K562 (cell line): ENCODE measurements around the gene TELO2. TPM values are rescaled to one million over a fixed set of nuclear protein-coding genes. Genes with fewer than 3 reads are reported as not detected.
A peak's percentile ranks its signal among the peaks of the same experiment; 100 is the strongest.

Experiments
- BHLHE40 ChIP-seq: IDR thresholded peaks from 2 replicates; pipeline ENCODE4 v1.6.1; 2011; ENCODE audit warnings: low read length, improper control_type of control experiment
- BRD9 ChIP-seq: fragments of 450-650 bp; IDR thresholded peaks from 2 replicates; pipeline ENCODE4 v1.6.1; 2018; ENCODE audit warnings: low read depth; ENCODE audit not compliant: partially characterized antibody
- KAT8 ChIP-seq: fragments of 450-650 bp; IDR thresholded peaks from 2 replicates; pipeline ENCODE4 v1.6.1; 2016; ENCODE audit warnings: low read depth, mild to moderate bottlenecking
- NR2C2 ChIP-seq, 2 experiments: fragments of 200-800 bp in 1 of 2; sonication (Bioruptor generic) in 1 of 2; sonication (generic) in 1 of 2; formaldehyde crosslinking in 1 of 2; IDR thresholded peaks; 2 replicates each; pipeline versions ENCODE4 v1.6.1 to v1.8.0; 2016 to 2022; ENCODE audit warnings: mild to moderate bottlenecking in 1 of 2, missing compliant biosample characterization in 1 of 2, missing genetic modification characterization in 1 of 2, missing genetic modification reagents in 1 of 2
- POLR2A ChIP-seq: fragments of 450-650 bp; conservative IDR thresholded peaks from 2 replicates; pipeline ENCODE4 v1.6.1; 2016
- TBL1XR1 ChIP-seq, 2 experiments: IDR thresholded peaks; 2 replicates each; pipeline ENCODE4 v1.6.1; 2012; ENCODE audit warnings: improper control_type of control experiment in 2 of 2, low read length in 2 of 2, mild to moderate bottlenecking in 1 of 2
- ZNF197 ChIP-seq: fragments of 200-800 bp; sonication (Bioruptor generic); IDR thresholded peaks from 2 replicates; pipeline ENCODE4 v1.6.1; 2016; ENCODE audit warnings: low read depth, missing genetic modification characterization, missing compliant biosample characterization
- ZSCAN32 ChIP-seq: fragments of 450-650 bp; formaldehyde crosslinking; IDR thresholded peaks from 2 replicates; pipeline ENCODE4 v1.4.0; 2020; ENCODE audit warnings: mild to moderate bottlenecking, moderate library complexity
- polyA plus RNA-seq, 8 experiments: library from polyadenylated mRNA; depleted of rRNA in 4 of 8; stranded (reverse) in 5 of 8; unstranded in 3 of 8; fragments of >200 nt; fragmentation: Nextera tagmentation in 2 of 8; fragmentation: Illumina TruSeq in 1 of 8; extraction: Ambion mirVana in 2 of 8; extraction: Trizol in 1 of 8; gene quantifications; 2 replicates each; pipeline versions ENCODE4 v1.2.1 to v1.2.3, GENCODE V29; 2011 to 2014; ENCODE audit warnings: inconsistent platforms in 1 of 8, missing spikeins in 1 of 8
- total RNA-seq, 7 experiments: library from RNA; depleted of rRNA in 6 of 7; stranded (reverse); fragments of >200 nt in 6 of 7; fragmentation: Illumina TruSeq in 2 of 7; extraction: Trizol in 2 of 7; gene quantifications; 2 replicates each; pipeline versions ENCODE4 v1.2.1 to v1.2.3, GENCODE V29; 2011 to 2021; ENCODE audit warnings: low replicate concordance in 1 of 7
- TF ChIP-seq, protein P1 (sequence below): fragments of 450-650 bp; IDR thresholded peaks from 2 replicates; pipeline ENCODE4 v1.6.1; 2016; ENCODE audit warnings: mild to moderate bottlenecking
- TF ChIP-seq, protein P2 (sequence below), 2 experiments: fragments of 450-650 bp; conservative IDR thresholded peaks; 2 replicates each; pipeline ENCODE4 v1.6.1; 2017; ENCODE audit warnings: mild to moderate bottlenecking in 2 of 2, moderate library complexity in 2 of 2
- TF ChIP-seq, protein P3 (sequence below): fragments of 200-800 bp; sonication (Bioruptor generic); IDR thresholded peaks from 2 replicates; pipeline ENCODE4 v1.6.1; 2017; ENCODE audit warnings: missing genetic modification characterization, missing compliant biosample characterization
- TF ChIP-seq, protein P4 (sequence below), 2 experiments: fragments of 250-450 bp in 1 of 2; fragments of 450-650 bp in 1 of 2; sonication (Bioruptor Pico) in 1 of 2; IDR thresholded peaks; 2 replicates each; pipeline versions ENCODE4 v1.6.1 to v1.8.0; 2016 to 2021; ENCODE audit warnings: mild to moderate bottlenecking in 2 of 2, moderate library complexity in 2 of 2, missing compliant biosample characterization in 1 of 2, missing genetic modification characterization in 1 of 2
- TF ChIP-seq, protein P5 (sequence below), 2 experiments: fragments of 450-650 bp; IDR thresholded peaks; 2 replicates each; pipeline ENCODE4 v1.6.1; 2018; ENCODE audit warnings: mild to moderate bottlenecking in 2 of 2, low read depth in 1 of 2; ENCODE audit not compliant: partially characterized antibody in 2 of 2
- TF ChIP-seq, protein P6 (sequence below): fragments of 450-650 bp; IDR thresholded peaks from 2 replicates; pipeline ENCODE4 v1.6.1; 2016; ENCODE audit warnings: low read depth, mild to moderate bottlenecking, moderate library complexity

TELO2 gene
- total and polyA plus RNA-seq, 9 of the 15 experiments (the other 6 are each of a cell fraction or from before 2014, with no cell fraction given), result 0.51 to 91.8 (median 14.5) TPM

DNA sequence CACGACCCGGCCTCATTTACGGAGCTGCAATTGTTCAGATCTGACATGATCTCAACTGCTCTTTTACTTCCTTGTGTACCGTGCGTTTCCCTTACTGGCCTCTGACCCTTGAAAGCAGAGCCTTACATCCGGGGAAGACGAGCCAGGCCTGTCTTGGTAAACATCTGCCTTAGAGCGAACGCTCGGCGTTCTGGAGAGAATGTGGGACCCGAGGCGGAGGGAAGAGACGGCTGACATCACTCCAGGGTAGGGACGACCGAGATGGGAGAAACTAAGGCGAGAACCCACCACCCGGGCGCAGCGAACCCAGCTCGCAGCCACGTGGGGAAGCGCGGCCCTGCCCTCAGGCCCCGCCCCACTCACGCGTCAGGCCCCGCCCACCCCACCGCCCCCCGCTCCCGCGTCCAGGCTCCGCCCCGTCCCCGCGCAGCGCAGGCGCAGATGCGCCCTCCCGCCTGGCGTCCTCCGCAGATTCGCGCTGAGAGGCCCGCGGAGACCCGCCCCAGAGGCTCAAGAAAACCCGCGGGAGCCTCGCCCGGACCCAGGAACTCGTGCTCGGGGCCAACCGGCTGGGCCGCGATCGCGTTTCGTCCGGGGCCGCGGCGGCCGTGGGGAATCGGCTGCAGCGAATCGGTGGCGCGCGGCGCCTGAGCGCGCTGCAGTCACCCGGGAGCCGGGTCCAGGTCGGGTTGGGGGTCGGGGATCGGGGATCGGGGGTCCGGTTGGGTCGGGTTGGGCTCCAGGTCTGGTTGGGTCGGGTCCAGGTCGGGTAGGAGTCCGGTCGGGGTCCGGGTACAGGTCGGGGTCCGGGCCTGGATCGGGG, at the start of gene TELO2 (continued):
- TF ChIP-seq, protein P1, sequence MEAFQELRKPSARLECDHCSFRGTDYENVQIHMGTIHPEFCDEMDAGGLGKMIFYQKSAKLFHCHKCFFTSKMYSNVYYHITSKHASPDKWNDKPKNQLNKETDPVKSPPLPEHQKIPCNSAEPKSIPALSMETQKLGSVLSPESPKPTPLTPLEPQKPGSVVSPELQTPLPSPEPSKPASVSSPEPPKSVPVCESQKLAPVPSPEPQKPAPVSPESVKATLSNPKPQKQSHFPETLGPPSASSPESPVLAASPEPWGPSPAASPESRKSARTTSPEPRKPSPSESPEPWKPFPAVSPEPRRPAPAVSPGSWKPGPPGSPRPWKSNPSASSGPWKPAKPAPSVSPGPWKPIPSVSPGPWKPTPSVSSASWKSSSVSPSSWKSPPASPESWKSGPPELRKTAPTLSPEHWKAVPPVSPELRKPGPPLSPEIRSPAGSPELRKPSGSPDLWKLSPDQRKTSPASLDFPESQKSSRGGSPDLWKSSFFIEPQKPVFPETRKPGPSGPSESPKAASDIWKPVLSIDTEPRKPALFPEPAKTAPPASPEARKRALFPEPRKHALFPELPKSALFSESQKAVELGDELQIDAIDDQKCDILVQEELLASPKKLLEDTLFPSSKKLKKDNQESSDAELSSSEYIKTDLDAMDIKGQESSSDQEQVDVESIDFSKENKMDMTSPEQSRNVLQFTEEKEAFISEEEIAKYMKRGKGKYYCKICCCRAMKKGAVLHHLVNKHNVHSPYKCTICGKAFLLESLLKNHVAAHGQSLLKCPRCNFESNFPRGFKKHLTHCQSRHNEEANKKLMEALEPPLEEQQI, result no peak
- TF ChIP-seq, protein P2, sequence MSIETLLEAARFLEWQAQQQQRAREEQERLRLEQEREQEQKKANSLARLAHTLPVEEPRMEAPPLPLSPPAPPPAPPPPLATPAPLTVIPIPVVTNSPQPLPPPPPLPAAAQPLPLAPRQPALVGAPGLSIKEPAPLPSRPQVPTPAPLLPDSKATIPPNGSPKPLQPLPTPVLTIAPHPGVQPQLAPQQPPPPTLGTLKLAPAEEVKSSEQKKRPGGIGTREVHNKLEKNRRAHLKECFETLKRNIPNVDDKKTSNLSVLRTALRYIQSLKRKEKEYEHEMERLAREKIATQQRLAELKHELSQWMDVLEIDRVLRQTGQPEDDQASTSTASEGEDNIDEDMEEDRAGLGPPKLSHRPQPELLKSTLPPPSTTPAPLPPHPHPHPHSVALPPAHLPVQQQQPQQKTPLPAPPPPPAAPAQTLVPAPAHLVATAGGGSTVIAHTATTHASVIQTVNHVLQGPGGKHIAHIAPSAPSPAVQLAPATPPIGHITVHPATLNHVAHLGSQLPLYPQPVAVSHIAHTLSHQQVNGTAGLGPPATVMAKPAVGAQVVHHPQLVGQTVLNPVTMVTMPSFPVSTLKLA (conservative IDR thresholded peaks at IDR 0.05), result peak; percentile 98 to 99
- TF ChIP-seq KAT8 (no peak), TBL1XR1 (IDR thresholded peaks at IDR 0.05; ENCODE audit: low read length in 2 of 2) (no peak), BHLHE40 (peak; percentile 26), NR2C2 (CRISPR knock-in tag; IDR thresholded peaks at IDR 0.05) (peak; percentile 83), NR2C2 (tag; IDR thresholded peaks at IDR 0.05) (peak; percentile 97), ZNF197 (CRISPR knock-in tag) (no peak), ZSCAN32 (CRISPR knock-in tag) (no peak), POLR2A (peak; percentile 85), BRD9 (no peak)
- TF ChIP-seq, protein P3, sequence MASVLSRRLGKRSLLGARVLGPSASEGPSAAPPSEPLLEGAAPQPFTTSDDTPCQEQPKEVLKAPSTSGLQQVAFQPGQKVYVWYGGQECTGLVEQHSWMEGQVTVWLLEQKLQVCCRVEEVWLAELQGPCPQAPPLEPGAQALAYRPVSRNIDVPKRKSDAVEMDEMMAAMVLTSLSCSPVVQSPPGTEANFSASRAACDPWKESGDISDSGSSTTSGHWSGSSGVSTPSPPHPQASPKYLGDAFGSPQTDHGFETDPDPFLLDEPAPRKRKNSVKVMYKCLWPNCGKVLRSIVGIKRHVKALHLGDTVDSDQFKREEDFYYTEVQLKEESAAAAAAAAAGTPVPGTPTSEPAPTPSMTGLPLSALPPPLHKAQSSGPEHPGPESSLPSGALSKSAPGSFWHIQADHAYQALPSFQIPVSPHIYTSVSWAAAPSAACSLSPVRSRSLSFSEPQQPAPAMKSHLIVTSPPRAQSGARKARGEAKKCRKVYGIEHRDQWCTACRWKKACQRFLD (CRISPR knock-in tag), result peak; percentile 91
- TF ChIP-seq, protein P4, sequence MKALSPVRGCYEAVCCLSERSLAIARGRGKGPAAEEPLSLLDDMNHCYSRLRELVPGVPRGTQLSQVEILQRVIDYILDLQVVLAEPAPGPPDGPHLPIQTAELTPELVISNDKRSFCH (CRISPR knock-in tag; IDR thresholded peaks at IDR 0.05), result no peak
- TF ChIP-seq, protein P4 (tag; IDR thresholded peaks at IDR 0.05), result no peak
- TF ChIP-seq, protein P5, sequence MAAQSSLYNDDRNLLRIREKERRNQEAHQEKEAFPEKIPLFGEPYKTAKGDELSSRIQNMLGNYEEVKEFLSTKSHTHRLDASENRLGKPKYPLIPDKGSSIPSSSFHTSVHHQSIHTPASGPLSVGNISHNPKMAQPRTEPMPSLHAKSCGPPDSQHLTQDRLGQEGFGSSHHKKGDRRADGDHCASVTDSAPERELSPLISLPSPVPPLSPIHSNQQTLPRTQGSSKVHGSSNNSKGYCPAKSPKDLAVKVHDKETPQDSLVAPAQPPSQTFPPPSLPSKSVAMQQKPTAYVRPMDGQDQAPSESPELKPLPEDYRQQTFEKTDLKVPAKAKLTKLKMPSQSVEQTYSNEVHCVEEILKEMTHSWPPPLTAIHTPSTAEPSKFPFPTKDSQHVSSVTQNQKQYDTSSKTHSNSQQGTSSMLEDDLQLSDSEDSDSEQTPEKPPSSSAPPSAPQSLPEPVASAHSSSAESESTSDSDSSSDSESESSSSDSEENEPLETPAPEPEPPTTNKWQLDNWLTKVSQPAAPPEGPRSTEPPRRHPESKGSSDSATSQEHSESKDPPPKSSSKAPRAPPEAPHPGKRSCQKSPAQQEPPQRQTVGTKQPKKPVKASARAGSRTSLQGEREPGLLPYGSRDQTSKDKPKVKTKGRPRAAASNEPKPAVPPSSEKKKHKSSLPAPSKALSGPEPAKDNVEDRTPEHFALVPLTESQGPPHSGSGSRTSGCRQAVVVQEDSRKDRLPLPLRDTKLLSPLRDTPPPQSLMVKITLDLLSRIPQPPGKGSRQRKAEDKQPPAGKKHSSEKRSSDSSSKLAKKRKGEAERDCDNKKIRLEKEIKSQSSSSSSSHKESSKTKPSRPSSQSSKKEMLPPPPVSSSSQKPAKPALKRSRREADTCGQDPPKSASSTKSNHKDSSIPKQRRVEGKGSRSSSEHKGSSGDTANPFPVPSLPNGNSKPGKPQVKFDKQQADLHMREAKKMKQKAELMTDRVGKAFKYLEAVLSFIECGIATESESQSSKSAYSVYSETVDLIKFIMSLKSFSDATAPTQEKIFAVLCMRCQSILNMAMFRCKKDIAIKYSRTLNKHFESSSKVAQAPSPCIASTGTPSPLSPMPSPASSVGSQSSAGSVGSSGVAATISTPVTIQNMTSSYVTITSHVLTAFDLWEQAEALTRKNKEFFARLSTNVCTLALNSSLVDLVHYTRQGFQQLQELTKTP (IDR thresholded peaks at IDR 0.05; ENCODE audit: low read depth in 1 of 2, partially characterized antibody in 2 of 2), result peak in 1 of 2 experiments; percentile 23
- TF ChIP-seq, protein P6, sequence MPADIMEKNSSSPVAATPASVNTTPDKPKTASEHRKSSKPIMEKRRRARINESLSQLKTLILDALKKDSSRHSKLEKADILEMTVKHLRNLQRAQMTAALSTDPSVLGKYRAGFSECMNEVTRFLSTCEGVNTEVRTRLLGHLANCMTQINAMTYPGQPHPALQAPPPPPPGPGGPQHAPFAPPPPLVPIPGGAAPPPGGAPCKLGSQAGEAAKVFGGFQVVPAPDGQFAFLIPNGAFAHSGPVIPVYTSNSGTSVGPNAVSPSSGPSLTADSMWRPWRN, result peak; percentile 63; the same call in 1 of the 2 replicates
